ENCODE data around the gene EWSR1. TPM values are rescaled to one million over a fixed set of nuclear protein-coding genes. Genes with fewer than 3 reads are reported as not detected.
"Not testable (repeated sequence)": the region's sequence is repeated elsewhere in the genome, so short reads cannot be mapped to it uniquely, and the experiment has no call there.

EWSR1 gene
- total RNA-seq = 100 to 1,000 TPM; 344 to 348 TPM

- ATAC-seq (peak; percentile 95 to 96), DNase-seq (ENCODE audit: low spot score) (peak; percentile 96)
- Mint-ChIP-seq H3K9me3 (no peaks in the 10 kb centered on the region), H3K27ac (peak within 1 kb of the TSS; percentile 98 to 100), H3K4me3 (peak within 1 kb of the TSS; percentile 99), H3K4me1 (ENCODE audit: low read depth in 2 of 2) (peaks cover 44 to 51% of the 10 kb centered on the region in 2 donors), H3K27me3 (no peaks in the 10 kb centered on the region), H3K36me3 (peaks cover 35% of the 10 kb centered on the region)
Observed at GRCh38 chr22:29267858-29268510, at the start of gene EWSR1, which contains the start of gene RHBDD3. TSS of gene EWSR1 (plus strand) at chr22:29268268. CDS start at chr22:29268337, 69 bp downstream. TSS of gene RHBDD3 (minus strand) at chr22:29267981. CDS start at chr22:29265626, 2,355 bp downstream.

- H3K4me3 Mint-ChIP-seq = no peak overlapping the region
Observed at GRCh38 chr22:29218758-29219408, 49.2 kb upstream of the EWSR1 start.

GRCh38 chr22:29219409-29219782 lies 48.7 kb upstream of the EWSR1 start:
- not testable (repeated sequence) for H3K27me3 Mint-ChIP-seq; ATAC-seq; H3K9me3 Mint-ChIP-seq; H3K4me3 Mint-ChIP-seq; DNase-seq (ENCODE audit: low spot score); H3K4me1 Mint-ChIP-seq (ENCODE audit: low read depth in 2 of 2); H3K36me3 Mint-ChIP-seq
- peak overlapping the region in 1 of 2 donors; percentile 39 for H3K27ac Mint-ChIP-seq

More at GRCh38 chr22:29218758-29219408, 49.2 kb upstream of the EWSR1 start:
- Mint-ChIP-seq H3K36me3 (no peaks in the 10 kb centered on the region), H3K4me1 (ENCODE audit: low read depth in 2 of 2) (no peaks in the 10 kb centered on the region), H3K27ac (no peak overlapping the region), H3K9me3 (no peaks in the 10 kb centered on the region), H3K27me3 (no peaks in the 10 kb centered on the region)
- ATAC-seq (no peak), DNase-seq (ENCODE audit: low spot score) (no peak)

GRCh38 chr22:29219881-29220670 lies 48.0 kb upstream of the EWSR1 start:
- Mint-ChIP-seq H3K9me3 (no peaks in the 10 kb centered on the region), H3K27ac (peak overlapping the region in 1 of 2 donors; percentile 39), H3K4me1 (ENCODE audit: low read depth in 2 of 2) (no peaks in the 10 kb centered on the region), H3K36me3 (no peaks in the 10 kb centered on the region), H3K27me3 (no peaks in the 10 kb centered on the region), H3K4me3 (no peak overlapping the region)
- ATAC-seq = no peak
- DNase-seq (ENCODE audit: low spot score) = no peak

GRCh38 chr22:29224121-29224858 lies 43.8 kb upstream of the EWSR1 start:
- no peak overlapping the region for H3K27ac Mint-ChIP-seq
- ATAC-seq (no peak), DNase-seq (ENCODE audit: low spot score) (peak; percentile 44)
- no peaks in the 10 kb centered on the region for H3K4me1 Mint-ChIP-seq (ENCODE audit: low read depth in 2 of 2)
- no peaks in the 10 kb centered on the region for H3K36me3 Mint-ChIP-seq
- H3K4me3 Mint-ChIP-seq = no peak overlapping the region
- no peaks in the 10 kb centered on the region for H3K9me3 Mint-ChIP-seq
- no peaks in the 10 kb centered on the region for H3K27me3 Mint-ChIP-seq

GRCh38 chr22:29224859-29225410 lies 43.1 kb upstream of the EWSR1 start:
- Mint-ChIP-seq H3K36me3 (no peaks in the 10 kb centered on the region), H3K27me3 (no peaks in the 10 kb centered on the region), H3K4me3 (no peak overlapping the region), H3K4me1 (ENCODE audit: low read depth in 2 of 2) (no peaks in the 10 kb centered on the region), H3K9me3 (no peaks in the 10 kb centered on the region), H3K27ac (no peak overlapping the region)
- DNase-seq (ENCODE audit: low spot score) (peak; percentile 49), ATAC-seq (peak in 1 of 2 donors; percentile 17)

- Mint-ChIP-seq H3K4me1 (ENCODE audit: low read depth in 2 of 2) (no peaks in the 10 kb centered on the region), H3K27me3 (no peaks in the 10 kb centered on the region), H3K36me3 (no peaks in the 10 kb centered on the region), H3K9me3 (no peaks in the 10 kb centered on the region), H3K27ac (no peak overlapping the region), H3K4me3 (no peak overlapping the region)
- ATAC-seq = peak in 1 of 2 donors; percentile 20
- DNase-seq (ENCODE audit: low spot score) = peak; percentile 59
Observed at GRCh38 chr22:29225422-29226090, 42.5 kb upstream of the EWSR1 start.

GRCh38 chr22:29226351-29226981 lies 41.6 kb upstream of the EWSR1 start:
- ATAC-seq (peak in 1 of 2 donors; percentile 14), DNase-seq (ENCODE audit: low spot score) (peak; percentile 54)
- no peak overlapping the region for H3K4me3 Mint-ChIP-seq
- no peaks in the 10 kb centered on the region for H3K9me3 Mint-ChIP-seq
- H3K36me3 Mint-ChIP-seq = no peaks in the 10 kb centered on the region
- H3K27me3 Mint-ChIP-seq = no peaks in the 10 kb centered on the region
- no peaks in the 10 kb centered on the region for H3K4me1 Mint-ChIP-seq (ENCODE audit: low read depth in 2 of 2)
- no peak overlapping the region for H3K27ac Mint-ChIP-seq

- Mint-ChIP-seq H3K4me3 (no peak overlapping the region), H3K36me3 (no peaks in the 10 kb centered on the region), H3K27ac (no peak overlapping the region), H3K9me3 (no peaks in the 10 kb centered on the region), H3K27me3 (no peaks in the 10 kb centered on the region), H3K4me1 (ENCODE audit: low read depth in 2 of 2) (no peaks in the 10 kb centered on the region)
- no peak for DNase-seq (ENCODE audit: low spot score)
- ATAC-seq = no peak
Observed at GRCh38 chr22:29230972-29231875, 36.8 kb upstream of the EWSR1 start.

- no peaks in the 10 kb centered on the region for H3K36me3 Mint-ChIP-seq
- no peak overlapping the region for H3K4me3 Mint-ChIP-seq
- no peaks in the 10 kb centered on the region for H3K4me1 Mint-ChIP-seq (ENCODE audit: low read depth in 2 of 2)
- H3K27ac Mint-ChIP-seq = no peak overlapping the region
- no peak for DNase-seq (ENCODE audit: low spot score)
- peak in 1 of 2 donors; percentile 39 for ATAC-seq
- H3K27me3 Mint-ChIP-seq = no peaks in the 10 kb centered on the region
- H3K9me3 Mint-ChIP-seq = no peaks in the 10 kb centered on the region
Observed at GRCh38 chr22:29231971-29232959, 35.8 kb upstream of the EWSR1 start.

All from natural killer cell treated with Interleukin-12 subunit alpha and Interleukin-12 subunit beta and Interleukin-15 and Interleukin-18, amount 100 ng/mL, for 72 hours (primary cell).